AG04449 (cell line): Measurements from ENCODE around the gene MEF2B.
"Not testable (repeated sequence)": the region's sequence is repeated elsewhere in the genome, so short reads cannot be mapped to it uniquely, and the experiment has no call there.

Source experiments
- CTCF ChIA-PET: fragments of 350-600 bp; formaldehyde crosslinking; extraction: SDS; loops from one replicate; lab custom pipeline; 2021; ENCODE audit warnings: antibody characterized with exemption; lab: Yijun Ruan, JAX
- POLR2A ChIA-PET: fragments of 400-600, 350-600 bp; formaldehyde crosslinking; extraction: SDS; loops from one replicate; lab custom pipeline; 2020; ENCODE audit warnings: antibody characterized with exemption, inconsistent platforms; lab: Yijun Ruan, JAX
- DNase-seq: peaks from one replicate; pipeline ENCODE4 v3.0.0-alpha.2; 2010; ENCODE audit warnings: low read depth, low spot score
- H3K4me3 ChIP-seq: 2 replicates; pipeline ENCODE4 v1.5.1; 2011; ENCODE audit warnings: low read depth, mild to moderate bottlenecking, control low read depth, low read length
- TF ChIP-seq, protein P1 (sequence below): IDR thresholded peaks from one replicate; pipeline ENCODE4 v1.5.1; 2011; ENCODE audit warnings: mild to moderate bottlenecking, moderate library complexity, low read length, control low read depth, inconsistent platforms; ENCODE audit not compliant: insufficient read depth; ENCODE audit errors: missing control alignments

The MEF2B gene

DNA sequence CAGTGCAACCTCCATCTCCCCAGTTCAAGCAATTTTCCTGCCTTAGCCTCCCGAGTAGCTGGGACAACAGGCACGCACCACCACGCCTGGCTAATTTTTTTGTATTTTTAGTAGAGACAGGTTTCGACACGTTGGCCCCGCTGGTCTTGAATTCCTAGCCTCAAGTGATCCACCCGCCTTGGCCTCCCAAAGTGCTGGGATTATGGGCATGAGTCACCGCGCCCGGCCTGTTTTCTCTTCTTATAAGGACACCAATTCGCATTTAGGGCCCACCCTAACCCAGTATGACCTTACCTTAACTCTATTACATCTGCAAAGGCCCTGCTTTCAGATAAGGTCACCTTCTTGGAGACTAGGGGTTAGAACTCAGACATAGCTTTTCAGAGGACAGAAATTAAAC, 66.9 kb downstream of the MEF2B start:
- no peak overlapping the region for H3K4me3 ChIP-seq
- ChIA-PET CTCF (interaction anchor here (1.5 kb wide), 1 partner anchor 12 kb away, joined by 3 read pairs; no protein-coding TSS in a partner anchor), POLR2A (no interaction called here)
- no peak for DNase-seq
- TF ChIP-seq, protein P1, sequence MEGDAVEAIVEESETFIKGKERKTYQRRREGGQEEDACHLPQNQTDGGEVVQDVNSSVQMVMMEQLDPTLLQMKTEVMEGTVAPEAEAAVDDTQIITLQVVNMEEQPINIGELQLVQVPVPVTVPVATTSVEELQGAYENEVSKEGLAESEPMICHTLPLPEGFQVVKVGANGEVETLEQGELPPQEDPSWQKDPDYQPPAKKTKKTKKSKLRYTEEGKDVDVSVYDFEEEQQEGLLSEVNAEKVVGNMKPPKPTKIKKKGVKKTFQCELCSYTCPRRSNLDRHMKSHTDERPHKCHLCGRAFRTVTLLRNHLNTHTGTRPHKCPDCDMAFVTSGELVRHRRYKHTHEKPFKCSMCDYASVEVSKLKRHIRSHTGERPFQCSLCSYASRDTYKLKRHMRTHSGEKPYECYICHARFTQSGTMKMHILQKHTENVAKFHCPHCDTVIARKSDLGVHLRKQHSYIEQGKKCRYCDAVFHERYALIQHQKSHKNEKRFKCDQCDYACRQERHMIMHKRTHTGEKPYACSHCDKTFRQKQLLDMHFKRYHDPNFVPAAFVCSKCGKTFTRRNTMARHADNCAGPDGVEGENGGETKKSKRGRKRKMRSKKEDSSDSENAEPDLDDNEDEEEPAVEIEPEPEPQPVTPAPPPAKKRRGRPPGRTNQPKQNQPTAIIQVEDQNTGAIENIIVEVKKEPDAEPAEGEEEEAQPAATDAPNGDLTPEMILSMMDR = no peak

GRCh38 chr19:19102566-19102965, 67.5 kb downstream of the MEF2B start:
- POLR2A ChIA-PET, H3K4me3 ChIP-seq, DNase-seq, CTCF ChIA-PET: not testable (repeated sequence)

GRCh38 chr19:19101540-19101939, 68.5 kb downstream of the MEF2B start:
- DNase-seq = no peak
- TF ChIP-seq, protein P1 = no peak
- ChIA-PET POLR2A (no interaction called here), CTCF (no interaction called here)
- H3K4me3 ChIP-seq = no peak overlapping the region

- H3K4me3 ChIP-seq = no peak overlapping the region
- ChIA-PET POLR2A (no interaction called here), CTCF (no interaction called here)
- no peak for DNase-seq
- TF ChIP-seq, protein P1 = no peak
Measured at GRCh38 chr19:19098703-19099632, 71.1 kb downstream of the MEF2B start.

DNA sequence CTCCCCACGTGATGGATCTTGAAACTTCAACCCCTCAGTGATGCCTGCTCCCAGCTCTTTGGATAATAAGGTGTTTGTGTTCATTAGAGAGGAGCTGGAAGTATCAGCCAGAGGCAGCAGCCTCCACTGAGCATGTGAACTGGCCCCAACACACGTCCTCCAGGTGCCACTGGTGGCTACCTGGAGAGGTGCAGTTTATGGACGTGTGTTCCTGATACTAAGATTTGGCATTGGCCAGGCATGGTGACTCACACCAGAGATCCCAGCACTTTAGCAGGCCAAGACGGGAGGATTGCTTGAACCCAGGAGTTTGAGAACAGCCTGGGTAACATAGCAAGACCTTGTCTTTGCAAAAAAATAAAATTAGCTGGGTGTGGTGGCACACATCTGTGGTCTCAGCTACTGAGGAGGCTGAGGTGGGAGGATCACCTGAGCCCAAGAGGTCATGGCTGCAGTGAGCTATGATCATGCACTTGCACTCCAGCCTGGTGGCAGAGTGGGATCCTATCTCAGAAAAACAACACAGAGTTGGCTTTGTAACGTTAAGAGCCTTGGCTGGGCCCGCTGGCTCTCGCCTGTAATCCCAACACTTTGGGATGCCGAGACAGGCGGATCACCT, 71.9 kb downstream of the MEF2B start:
- TF ChIP-seq, protein P1 = no peak
- no peak for DNase-seq
- no peak overlapping the region for H3K4me3 ChIP-seq
- ChIA-PET POLR2A (no interaction called here), CTCF (no interaction called here)

- TF ChIP-seq, protein P1 = no peak
- CTCF ChIA-PET = no interaction called here
- no peak for DNase-seq
- POLR2A ChIA-PET = no interaction called here
- H3K4me3 ChIP-seq = no peak overlapping the region
Measured at GRCh38 chr19:19096641-19097627, 73.1 kb downstream of the MEF2B start.
